ENCODE measurements around the gene CLIC5. TPM values are rescaled to one million over a fixed set of nuclear protein-coding genes. Genes with fewer than 3 reads are reported as not detected.

The CLIC5 gene
- polyA plus RNA-seq, 1 donor from 2014 or later: 0.22 TPM

GRCh38 chr6:46023216-46023915 lies 7.7 kb upstream of the CLIC5 start:
- Histone ChIP-seq H2AFZ (ENCODE audit: low read depth, low read length) (no peak overlapping the region), H3K36me3 (ENCODE audit: insufficient read depth, low read length) (no peaks in the 10 kb centered on the region), H3K9me2 (ENCODE audit: insufficient read depth, low read length) (no peaks in the 10 kb centered on the region), H3K4me3 (ENCODE audit: low read length) (no peak overlapping the region), H3F3A (ENCODE audit: insufficient read depth, low read length, poor library complexity, severe bottlenecking) (no peaks in the 10 kb centered on the region), H3K79me2 (replicated peaks; ENCODE audit: insufficient read depth, low read length) (no peaks in the 10 kb centered on the region), H3K4me2 (ENCODE audit: low read length) (no peak overlapping the region), H3K9me3 (ENCODE audit: low read length) (no peaks in the 10 kb centered on the region), H3K27ac (ENCODE audit: low read length) (no peak overlapping the region), H3K27me3 (ENCODE audit: insufficient read depth, low read depth, low read length) (no peaks in the 10 kb centered on the region), H4K20me1 (ENCODE audit: insufficient read depth) (no peaks in the 10 kb centered on the region), H3K9ac (ENCODE audit: low read length) (no peak overlapping the region)
- TF ChIP-seq MXI1 (conservative IDR thresholded peaks at IDR 0.05; ENCODE audit: poor library complexity, severe bottlenecking) (no peak), TAF1 (IDR thresholded peaks at IDR 0.05; ENCODE audit: low read depth) (no peak), CTCF (IDR thresholded peaks at IDR 0.05; ENCODE audit: poor library complexity, severe bottlenecking) (no peak), REST (IDR thresholded peaks at IDR 0.05; ENCODE audit: borderline replicate concordance) (no peak), EP300 (conservative IDR thresholded peaks at IDR 0.05; ENCODE audit: poor library complexity, severe bottlenecking) (no peak), POLR2AphosphoS5 (IDR thresholded peaks at IDR 0.05) (no peak), RAD21 (conservative IDR thresholded peaks at IDR 0.05) (no peak), EZH2 (IDR thresholded peaks at IDR 0.05; ENCODE audit: borderline replicate concordance, insufficient read depth, low read length, poor library complexity, severe bottlenecking) (no peak), SMC3 (conservative IDR thresholded peaks at IDR 0.05; ENCODE audit: poor library complexity) (no peak)

- Histone ChIP-seq H3K9ac (ENCODE audit: low read length) (no peak overlapping the region), H3K27me3 (ENCODE audit: insufficient read depth, low read depth, low read length) (no peaks in the 10 kb centered on the region), H3K4me3 (ENCODE audit: low read length) (no peak overlapping the region), H3F3A (ENCODE audit: insufficient read depth, low read length, poor library complexity, severe bottlenecking) (no peaks in the 10 kb centered on the region), H3K9me3 (ENCODE audit: low read length) (no peaks in the 10 kb centered on the region), H3K27ac (ENCODE audit: low read length) (no peak overlapping the region), H3K79me2 (replicated peaks; ENCODE audit: insufficient read depth, low read length) (no peaks in the 10 kb centered on the region), H3K4me2 (ENCODE audit: low read length) (no peak overlapping the region), H3K9me2 (ENCODE audit: insufficient read depth, low read length) (no peaks in the 10 kb centered on the region), H4K20me1 (ENCODE audit: insufficient read depth) (no peaks in the 10 kb centered on the region), H3K36me3 (ENCODE audit: insufficient read depth, low read length) (no peaks in the 10 kb centered on the region), H2AFZ (ENCODE audit: low read depth, low read length) (no peak overlapping the region)
- TF ChIP-seq EZH2 (IDR thresholded peaks at IDR 0.05; ENCODE audit: borderline replicate concordance, insufficient read depth, low read length, poor library complexity, severe bottlenecking): no peak
- TF ChIP-seq TAF1 (IDR thresholded peaks at IDR 0.05; ENCODE audit: low read depth): no peak
- TF ChIP-seq RAD21 (conservative IDR thresholded peaks at IDR 0.05): no peak
- TF ChIP-seq MXI1 (conservative IDR thresholded peaks at IDR 0.05; ENCODE audit: poor library complexity, severe bottlenecking): no peak
- TF ChIP-seq SMC3 (conservative IDR thresholded peaks at IDR 0.05; ENCODE audit: poor library complexity): no peak
- no peak for TF ChIP-seq REST (IDR thresholded peaks at IDR 0.05; ENCODE audit: borderline replicate concordance)
- no peak for TF ChIP-seq EP300 (conservative IDR thresholded peaks at IDR 0.05; ENCODE audit: poor library complexity, severe bottlenecking)
- TF ChIP-seq CTCF (IDR thresholded peaks at IDR 0.05; ENCODE audit: poor library complexity, severe bottlenecking): no peak
- no peak for TF ChIP-seq POLR2AphosphoS5 (IDR thresholded peaks at IDR 0.05)
Measured at GRCh38 chr6:46022106-46022948, 6.7 kb upstream of the CLIC5 start.
